NB4 (cell line): ENCODE data around the gene LTBP2.

Experiments used
- DNase-seq: peaks from one replicate; pipeline ENCODE4 v3.0.0; 2010; ENCODE audit warnings: low read depth
- H3K4me3 ChIP-seq: one replicate; pipeline ENCODE4 v1.5.1; 2011; ENCODE audit warnings: mild to moderate bottlenecking, low read depth, low read length, moderate library complexity
- MAX ChIP-seq: IDR thresholded peaks from 2 replicates; pipeline ENCODE4 v1.6.1; 2011; ENCODE audit warnings: low read depth, low read length
- MYC ChIP-seq: IDR thresholded peaks from 2 replicates; pipeline ENCODE4 v1.6.1; 2011; ENCODE audit warnings: low read depth, low read length
- POLR2A ChIP-seq: IDR thresholded peaks from 2 replicates; pipeline ENCODE4 v1.6.1; 2011; ENCODE audit warnings: mild to moderate bottlenecking; ENCODE audit not compliant: insufficient read length; ENCODE audit errors: extremely low read depth
- TF ChIP-seq, protein P1 (sequence below): IDR thresholded peaks from one replicate; pipeline ENCODE4 v1.5.1; 2012; ENCODE audit warnings: low read depth, low read length

The LTBP2 gene

DNA sequence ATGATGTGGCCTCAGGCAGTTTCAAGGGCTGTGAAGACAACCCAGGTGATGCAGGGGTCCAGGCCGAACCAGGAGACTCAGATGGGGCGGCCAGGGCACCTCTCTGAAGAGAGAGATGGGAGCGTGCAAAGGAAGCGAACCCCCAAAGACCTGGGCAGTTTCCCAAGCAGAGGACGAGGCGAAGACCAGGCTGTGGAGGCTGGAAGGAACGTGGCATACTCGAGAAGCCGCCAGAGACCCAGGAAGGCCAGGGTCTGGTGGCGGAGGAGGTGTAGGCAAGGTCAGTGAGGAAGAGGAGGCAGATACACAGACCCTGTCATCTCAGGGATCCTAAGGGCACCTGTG lies 24.7 kb downstream of the LTBP2 start:
- TF ChIP-seq, protein P1, sequence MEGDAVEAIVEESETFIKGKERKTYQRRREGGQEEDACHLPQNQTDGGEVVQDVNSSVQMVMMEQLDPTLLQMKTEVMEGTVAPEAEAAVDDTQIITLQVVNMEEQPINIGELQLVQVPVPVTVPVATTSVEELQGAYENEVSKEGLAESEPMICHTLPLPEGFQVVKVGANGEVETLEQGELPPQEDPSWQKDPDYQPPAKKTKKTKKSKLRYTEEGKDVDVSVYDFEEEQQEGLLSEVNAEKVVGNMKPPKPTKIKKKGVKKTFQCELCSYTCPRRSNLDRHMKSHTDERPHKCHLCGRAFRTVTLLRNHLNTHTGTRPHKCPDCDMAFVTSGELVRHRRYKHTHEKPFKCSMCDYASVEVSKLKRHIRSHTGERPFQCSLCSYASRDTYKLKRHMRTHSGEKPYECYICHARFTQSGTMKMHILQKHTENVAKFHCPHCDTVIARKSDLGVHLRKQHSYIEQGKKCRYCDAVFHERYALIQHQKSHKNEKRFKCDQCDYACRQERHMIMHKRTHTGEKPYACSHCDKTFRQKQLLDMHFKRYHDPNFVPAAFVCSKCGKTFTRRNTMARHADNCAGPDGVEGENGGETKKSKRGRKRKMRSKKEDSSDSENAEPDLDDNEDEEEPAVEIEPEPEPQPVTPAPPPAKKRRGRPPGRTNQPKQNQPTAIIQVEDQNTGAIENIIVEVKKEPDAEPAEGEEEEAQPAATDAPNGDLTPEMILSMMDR: no peak
- TF ChIP-seq MYC (no peak), MAX (no peak), POLR2A (no peak)
- no peak for DNase-seq
- no peak overlapping the region for H3K4me3 ChIP-seq

DNA sequence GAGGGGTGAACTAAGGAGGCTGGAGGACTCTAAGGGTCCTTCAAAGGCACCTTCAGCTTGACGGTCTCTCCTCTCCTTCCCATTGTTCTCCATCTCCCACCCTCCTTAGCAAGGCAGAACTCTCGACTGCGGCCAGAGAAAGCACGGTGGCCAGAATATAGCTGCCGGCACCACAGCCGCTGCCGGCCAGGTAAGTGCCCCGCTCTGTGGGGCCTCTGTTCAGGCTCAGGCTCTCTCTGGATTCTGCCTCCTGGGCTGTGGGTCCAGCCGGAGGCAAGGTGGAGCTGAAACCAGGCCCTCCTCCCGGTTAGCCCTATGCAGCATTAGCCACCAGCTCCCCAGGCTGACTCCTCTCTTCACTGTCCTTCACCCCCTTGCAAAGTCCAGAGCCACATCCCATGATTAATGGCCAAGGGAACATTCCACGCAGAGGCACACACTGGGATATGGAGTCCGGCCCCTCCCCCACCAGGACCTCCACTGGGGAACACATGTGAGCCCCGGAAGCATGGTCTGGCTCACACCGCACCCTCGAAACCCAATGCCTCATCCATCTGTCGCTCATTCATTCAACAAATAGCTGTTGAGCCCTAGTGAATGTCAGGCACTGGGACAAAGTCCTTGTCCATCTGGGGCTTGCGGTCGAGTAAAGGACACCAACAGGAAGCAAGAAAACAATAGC lies 25.2 kb downstream of the LTBP2 start:
- no peak overlapping the region for H3K4me3 ChIP-seq
- TF ChIP-seq MYC (no peak), MAX (no peak), POLR2A (no peak)
- TF ChIP-seq, protein P1: no peak
- DNase-seq: no peak

- DNase-seq: no peak
- TF ChIP-seq MAX (no peak), POLR2A (no peak), MYC (no peak)
- TF ChIP-seq, protein P1: no peak
Observed at GRCh38 chr14:74585406-74586335, 26.4 kb downstream of the LTBP2 start.

DNA sequence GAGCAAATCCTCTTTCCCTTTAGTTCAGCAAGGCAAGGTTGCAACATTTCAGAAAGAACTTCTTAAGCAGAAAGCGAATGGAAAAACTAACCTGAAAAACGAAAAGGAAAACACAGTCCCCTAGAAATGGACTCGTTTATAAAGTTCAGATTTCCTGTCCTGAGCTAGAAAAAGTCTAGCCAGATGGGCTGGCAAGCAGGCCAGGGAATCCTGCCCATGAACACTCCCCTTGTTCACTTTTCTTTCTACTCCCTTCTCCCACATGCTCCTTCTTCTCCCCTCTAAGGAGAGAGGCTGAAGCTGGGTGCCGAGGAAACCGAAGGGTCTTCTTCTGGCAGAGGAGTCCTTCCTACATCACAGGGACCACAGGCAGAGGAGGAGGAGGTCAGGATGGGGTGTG lies 27.1 kb downstream of the LTBP2 start:
- TF ChIP-seq MYC (no peak), POLR2A (no peak), MAX (no peak)
- TF ChIP-seq, protein P1: no peak
- H3K4me3 ChIP-seq: no peak overlapping the region
- no peak for DNase-seq

More at GRCh38 chr14:74585406-74586335, 26.4 kb downstream of the LTBP2 start:
- no peak overlapping the region for H3K4me3 ChIP-seq

DNA sequence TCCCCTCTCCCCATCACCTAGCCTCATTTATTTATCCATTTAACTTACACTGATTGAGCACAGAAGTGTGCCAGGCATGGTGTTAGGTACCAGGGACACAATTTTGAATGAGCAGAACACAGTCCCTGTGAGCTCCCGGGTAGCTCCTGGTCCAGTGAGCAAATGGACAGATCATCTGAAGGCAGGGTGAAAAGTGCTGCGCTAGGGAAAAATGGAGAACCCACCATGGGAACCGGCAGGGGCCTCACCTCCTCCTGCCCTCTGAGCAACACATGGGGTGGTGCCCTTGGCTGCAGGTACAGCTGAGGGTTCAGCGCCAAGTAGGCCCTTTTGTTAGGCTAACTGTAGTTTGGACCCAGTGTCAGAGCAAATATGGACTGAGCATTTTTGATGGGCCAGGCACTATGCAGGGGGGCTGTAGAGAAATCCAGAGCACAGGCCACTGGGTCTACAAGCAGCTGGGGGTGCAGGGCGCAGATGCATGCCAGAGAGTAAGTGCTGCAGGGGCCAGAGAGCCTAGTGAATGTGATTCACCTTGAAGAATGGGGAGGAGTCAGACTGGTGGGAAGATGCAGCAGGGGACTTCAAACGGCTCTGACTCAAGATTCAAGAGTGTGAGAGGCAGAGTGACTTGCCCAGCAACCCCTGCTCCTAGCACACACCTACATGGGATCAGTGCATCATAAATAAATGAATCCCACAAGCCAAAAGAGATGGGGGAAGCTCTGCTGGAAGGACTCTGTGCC lies 28.2 kb downstream of the LTBP2 start:
- no peak overlapping the region for H3K4me3 ChIP-seq
- TF ChIP-seq, protein P1: no peak
- no peak for TF ChIP-seq POLR2A
- TF ChIP-seq MYC: no peak
- no peak for TF ChIP-seq MAX
- no peak for DNase-seq
